HG03103 (cell line): ENCODE measurements around the gene ZNF358.

ENCODE experiments used
- ATAC-seq: cut with Tn5 transposase; IDR thresholded peaks from one replicate; pipeline ENCODE4 v1.9.1; 2021; ENCODE audit warnings: low read depth; ENCODE audit not compliant: unreplicated experiment

Gene ZNF358

DNA sequence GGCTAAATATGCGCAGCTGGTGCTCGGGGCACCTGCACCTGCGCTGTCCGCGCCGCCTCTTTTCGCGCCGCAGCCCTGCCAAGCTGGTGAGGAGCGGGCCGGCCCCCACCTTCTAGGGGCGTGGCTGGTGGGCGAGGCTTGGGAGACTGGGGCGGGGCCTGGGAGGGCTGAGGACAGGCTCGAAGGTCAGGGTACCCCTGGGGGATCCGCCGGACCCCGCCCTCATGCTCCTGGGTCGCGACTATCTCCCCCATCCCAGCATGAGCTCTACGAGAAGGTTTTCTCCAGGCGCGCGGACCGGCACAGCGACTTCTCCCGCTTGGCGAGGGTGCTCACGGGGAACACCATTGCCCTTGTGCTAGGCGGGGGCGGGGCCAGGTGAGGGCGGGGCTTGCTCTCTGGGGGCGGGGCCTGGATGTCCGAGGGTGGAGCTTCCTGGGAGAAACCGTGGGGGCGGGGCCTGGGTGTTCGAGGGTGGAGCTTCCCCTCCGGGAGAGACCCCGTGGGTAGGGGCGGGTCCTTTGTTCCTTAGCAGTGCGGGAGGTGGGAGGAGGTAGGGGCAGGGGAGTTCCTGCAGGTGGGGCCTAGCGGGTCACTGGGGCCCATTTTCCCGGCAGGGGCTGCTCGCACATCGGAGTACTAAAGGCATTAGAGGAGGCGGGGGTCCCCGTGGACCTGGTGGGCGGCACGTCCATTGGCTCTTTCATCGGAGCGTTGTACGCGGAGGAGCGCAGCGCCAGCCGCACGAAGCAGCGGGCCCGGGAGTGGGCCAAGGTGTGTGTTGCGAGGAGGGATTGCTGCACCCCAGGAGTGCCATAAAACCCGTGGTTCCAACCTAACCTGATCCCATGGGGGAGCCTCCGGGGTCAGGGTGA is 39.3 kb downstream of the ZNF358 start:
- no peak for ATAC-seq

DNA sequence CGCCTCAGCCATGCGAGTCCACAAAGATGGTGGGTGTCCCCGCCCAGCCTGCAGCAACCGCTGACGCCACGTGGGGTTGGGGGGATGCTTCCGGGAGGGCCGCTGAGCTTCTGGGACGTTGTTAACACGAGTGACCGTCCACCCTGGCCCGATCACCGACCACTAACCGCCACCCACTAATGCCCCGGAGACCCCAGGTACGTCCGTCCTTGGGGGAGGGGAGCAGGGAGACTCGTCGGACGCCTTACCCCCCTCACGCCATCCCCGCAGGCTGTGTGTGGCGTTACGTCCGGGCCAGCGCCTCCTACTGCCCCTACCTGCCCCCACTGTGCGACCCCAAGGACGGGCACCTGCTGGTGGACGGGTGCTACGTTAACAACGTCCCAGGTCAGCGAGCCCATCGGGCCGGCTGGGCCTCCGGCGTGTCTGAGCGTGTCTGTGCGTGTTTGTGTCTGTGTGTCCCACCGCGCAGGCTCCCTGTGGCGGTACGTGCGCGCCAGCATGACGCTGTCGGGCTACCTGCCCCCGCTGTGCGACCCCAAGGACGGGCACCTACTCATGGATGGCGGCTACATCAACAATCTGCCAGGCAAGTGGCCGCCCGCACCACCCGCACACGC is 40.9 kb downstream of the ZNF358 start:
- no peak for ATAC-seq

DNA sequence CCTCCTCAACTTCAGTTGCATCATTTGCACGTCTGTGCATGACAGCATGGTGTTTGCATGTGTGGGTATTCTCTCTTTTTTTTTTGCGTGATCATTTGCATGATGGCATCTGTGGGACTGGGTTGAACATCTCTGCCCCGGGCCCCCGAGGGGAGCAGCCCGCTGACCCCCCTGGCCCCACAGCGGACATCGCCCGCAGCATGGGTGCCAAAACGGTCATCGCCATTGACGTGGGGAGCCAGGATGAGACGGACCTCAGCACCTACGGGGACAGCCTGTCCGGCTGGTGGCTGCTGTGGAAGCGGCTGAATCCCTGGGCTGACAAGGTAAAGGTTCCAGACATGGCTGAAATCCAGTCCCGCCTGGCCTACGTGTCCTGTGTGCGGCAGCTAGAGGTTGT is 42.8 kb downstream of the ZNF358 start:
- ATAC-seq = no peak

DNA sequence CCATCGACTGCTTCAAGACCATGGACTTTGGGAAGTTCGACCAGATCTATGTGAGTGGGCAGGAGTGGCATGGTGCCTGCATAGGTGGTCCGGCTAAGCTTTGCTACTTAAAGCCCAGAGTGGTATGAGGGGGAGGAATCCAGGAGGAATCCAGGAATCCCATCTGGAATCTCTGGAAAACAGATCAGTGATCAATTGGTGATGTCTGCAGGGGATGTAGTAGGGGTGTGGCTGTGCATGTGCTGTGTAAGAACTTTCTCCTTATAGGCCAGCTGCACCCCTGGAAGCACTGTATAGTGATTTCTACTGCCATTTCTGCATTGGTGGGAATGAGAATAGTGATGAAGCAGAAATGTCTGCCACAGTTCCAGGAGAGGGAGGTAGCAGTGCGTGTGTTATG is 43.2 kb downstream of the ZNF358 start:
- no peak for ATAC-seq

DNA sequence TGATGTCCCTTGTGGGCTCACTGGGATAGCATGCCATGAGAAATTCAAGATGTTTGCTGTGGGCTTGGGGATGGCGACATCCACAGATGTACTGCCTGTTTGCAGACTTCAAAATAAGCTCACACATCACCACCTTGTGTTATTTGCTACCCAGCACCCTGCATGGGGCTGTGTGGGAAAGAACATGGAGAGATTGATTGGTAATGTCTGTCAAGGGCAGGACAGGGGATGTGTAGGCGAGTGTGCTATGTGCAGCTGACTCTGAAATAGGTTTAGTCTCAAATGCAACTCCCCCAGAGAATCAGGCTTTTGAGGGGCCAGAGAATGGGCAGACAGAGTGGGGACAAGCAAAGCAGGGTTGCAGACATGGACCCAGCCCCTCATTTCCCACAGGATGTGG is 44.4 kb downstream of the ZNF358 start:
- no peak for ATAC-seq

DNA sequence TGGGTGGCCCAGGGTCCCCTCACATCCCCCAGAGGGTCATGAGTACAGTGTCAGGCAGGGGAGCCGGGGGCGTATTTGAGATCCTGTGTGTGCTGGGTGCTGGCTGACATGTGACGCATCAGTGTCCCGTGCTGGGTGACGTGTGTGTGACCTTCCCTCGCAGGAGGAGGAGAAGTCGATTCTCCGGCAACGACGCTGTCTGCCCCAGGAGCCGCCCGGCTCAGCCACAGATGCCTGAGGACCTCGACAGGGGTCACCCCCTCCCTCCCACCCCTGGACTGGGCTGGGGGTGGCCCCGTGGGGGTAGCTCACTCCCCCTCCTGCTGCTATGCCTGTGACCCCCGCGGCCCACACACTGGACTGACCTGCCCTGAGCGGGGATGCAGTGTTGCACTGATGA is 45.4 kb downstream of the ZNF358 start:
- no peak for ATAC-seq

DNA sequence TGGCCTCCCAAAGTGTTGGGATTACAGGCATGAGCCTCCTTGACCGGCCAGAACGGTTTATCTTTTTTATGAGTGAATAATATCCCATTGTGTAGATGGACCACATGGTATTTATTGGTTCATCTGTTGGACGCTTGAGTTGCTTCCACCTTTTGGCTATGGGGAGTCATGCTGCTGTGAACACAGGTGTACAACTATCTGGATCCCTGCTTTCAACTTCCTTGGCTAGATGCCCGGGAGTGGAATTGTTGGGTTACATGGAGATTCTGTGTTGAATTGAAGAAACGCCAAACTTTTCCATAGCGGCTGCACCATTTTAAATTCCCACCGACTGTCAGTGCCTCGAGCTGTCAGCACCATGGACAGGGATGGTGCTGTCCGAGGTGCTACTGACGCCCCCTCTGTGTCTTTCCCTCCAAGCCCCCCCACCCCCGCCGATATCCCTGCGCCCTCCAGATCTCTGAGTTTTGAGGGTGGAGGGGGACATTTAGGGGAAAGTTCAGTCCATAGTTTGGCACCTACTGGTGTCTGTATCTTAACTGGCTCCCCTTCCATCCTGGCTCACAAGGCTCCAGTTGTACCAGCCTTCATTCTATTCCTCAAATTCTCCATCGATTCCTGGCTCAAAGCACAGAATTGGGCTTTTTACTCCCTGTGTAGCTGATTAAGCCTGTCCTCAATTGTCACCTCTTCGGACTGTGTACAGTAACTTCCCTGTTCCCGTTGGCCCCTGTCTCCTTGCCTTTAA is 46.9 kb downstream of the ZNF358 start:
- no peak for ATAC-seq

DNA sequence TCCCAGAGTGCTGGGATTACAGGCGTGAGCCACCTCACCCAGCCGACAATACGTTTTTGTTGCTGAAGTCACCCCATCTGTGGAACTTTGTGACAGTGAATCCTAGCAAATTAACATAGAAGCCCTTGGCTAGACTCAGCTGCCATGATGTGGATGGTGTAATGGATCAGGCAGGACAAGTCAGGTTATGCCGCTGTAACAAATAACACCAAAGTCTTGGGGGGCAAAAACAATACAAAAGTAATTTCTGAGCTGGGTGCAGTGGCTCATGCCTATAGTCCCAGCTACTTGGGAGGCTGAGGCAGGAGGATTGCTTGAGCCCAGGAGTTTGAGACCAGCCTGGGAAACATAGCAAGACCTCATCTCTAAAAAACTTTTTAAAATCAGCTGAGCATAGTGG is 49.0 kb downstream of the ZNF358 start:
- ATAC-seq = no peak

DNA sequence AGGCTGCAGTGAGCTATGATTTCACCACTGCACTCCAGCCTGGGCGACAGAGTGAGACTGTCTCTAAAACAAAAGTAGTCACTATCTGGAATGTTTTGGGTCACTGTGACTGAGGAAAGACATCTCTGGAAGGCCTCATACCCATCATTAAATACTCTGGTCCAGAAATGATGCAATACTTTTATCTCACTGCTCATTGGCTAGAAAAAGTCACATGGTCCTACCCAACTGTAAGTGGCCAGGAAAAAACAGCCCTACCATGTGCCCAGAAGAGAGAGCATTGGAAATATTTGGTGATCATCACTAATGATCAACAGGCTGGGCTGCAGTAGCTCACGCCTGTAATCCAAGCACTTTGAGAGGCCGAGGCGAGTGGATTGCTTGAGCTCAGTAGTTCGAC is 49.4 kb downstream of the ZNF358 start:
- ATAC-seq = no peak
